Stimulated activated CD4-positive, alpha-beta T cell treated with anti-CD3 and anti-CD28 coated beads, Interleukin-4, amount 100 ng/mL, for 48 hours (primary cell): ENCODE results near the gene WDR62.
A peak's percentile ranks its signal among the peaks of the same experiment; 100 is the strongest.
"Not testable (repeated sequence)": the region's sequence is repeated elsewhere in the genome, so short reads cannot be mapped to it uniquely, and the experiment has no call there.

Experiments
- DNase-seq, 2 donors: peaks; one replicate each; pipeline ENCODE4 v3.0.0-alpha.2; 2020; ENCODE audit warnings: low read depth in 2 of 2

Gene WDR62

DNA sequence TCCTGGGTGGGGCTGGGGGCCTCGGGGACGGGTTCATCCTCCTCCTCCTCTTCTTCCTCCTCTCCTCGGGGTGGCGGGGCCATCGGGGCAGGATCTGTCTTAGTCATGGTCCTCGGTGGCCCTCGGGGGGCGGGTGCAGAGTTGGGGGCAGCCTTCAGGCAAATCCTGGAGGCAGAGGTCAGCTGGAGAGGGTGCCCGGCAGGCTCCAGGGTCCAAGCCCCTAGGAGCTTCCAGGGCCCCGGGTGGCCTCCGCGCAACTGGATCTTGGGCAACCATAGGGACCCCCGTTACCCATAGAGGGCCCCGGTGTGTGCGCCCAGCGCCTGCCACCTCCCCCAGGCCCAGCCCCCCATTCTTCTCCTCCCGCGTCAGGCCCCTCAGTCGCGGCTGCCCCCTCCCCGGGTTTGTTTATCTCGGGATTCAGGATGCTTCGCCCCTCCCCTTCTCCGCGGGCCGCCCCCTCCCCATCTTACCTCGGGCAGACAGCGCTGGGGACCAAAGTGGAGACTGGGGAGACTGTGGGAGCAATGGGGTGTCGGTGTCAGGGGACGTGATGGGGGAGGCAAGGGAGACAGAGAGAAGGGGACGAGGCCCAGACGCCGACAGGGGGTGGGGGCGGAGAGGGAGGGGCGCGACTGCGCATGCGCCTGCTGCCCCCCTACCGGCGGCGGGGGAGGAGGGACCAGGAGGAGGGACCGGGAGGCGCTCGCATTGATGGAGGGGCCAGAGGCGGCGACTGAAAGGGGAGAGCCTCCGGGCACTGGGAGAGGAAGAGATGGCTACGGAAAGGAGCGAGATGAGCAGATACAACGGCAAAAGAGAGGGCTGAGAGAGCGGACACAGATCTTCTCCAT is 22.2 kb upstream of the WDR62 start, which contains the start of gene CLIP3:
Gene CLIP3 (minus strand): TSS at position 623 of the 854 bp plus-strand sequence. CDS start 516 bp downstream, at position 107.
- DNase-seq = peak; percentile 26 to 29

DNA sequence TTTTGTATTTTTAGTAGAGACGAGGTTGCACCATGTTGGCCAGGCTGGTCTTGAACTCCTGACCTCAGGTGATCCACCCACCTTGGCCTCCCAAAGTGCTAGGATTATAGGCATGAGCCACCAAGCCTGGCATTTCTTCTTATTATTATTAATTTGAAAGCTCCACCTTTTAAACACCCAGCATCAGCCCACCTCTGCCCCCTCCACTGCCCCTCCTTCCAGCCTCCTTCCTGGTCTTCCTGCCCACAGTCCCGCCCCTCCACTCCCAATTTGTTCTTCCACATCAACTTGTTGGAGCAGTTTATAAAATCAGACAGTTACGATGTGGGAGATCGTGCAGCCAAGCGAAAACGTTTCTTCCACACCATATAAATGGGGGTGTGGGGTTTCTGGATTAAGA is 14.2 kb upstream of the WDR62 start:
- DNase-seq = no peak

DNA sequence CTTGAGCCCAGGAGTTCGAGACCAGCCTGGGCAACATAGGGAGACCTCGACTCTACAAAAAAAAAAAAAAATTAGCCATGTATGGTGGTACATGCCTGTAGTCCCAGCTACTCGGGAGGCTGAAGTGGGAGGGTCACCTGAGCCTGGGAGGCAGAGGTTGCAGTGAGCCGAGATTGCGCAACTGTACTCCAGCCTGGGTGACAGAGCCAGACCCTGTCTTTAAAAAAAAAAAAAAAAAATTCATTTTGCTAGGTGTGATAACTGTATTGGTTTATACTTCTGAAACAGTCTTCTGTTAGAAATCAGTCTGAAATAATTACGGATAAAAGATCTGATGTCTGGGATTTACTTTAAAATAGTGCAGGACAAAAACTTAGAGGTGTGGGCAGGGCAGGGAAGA is 13.6 kb upstream of the WDR62 start:
- not testable (repeated sequence) for DNase-seq

DNA sequence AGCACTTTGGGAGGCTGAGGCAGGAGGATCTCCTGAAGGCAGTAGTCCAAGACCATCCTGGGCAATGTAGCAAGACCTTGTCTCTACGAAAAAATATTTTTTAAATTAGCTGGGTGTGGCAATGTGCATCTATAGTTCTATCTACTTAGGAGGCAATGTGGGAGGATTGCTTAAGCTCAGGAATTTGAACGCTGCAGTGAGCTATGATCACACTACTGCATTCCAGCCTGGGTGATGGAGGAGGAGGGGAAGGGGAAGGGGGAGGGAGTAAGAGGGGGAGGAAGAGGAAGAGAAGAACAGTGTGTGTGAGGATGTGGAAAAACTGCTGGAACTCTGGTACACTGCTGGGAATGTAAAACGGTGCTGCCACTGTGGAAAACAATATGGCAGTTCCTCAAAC is 12.9 kb upstream of the WDR62 start:
- DNase-seq = no peak

DNA sequence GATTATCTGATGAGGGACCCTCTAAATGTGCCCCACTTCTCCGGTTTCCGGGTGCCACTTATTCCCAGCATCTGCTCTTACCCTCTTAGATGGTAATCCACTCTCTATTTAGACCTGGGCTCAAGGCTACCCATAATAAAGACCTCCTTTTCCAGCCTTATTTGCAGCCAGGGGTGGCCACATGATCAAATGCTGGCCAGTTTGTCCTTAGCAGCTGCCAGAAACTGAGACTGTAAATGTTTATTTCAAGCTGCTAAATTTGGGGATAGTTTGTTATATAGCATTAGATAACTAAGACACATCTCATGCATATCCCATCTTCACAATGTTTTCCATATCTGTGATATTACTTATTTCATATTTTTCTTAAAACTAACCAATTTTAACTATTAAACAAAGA is 10.7 kb upstream of the WDR62 start:
- DNase-seq = no peak

DNA sequence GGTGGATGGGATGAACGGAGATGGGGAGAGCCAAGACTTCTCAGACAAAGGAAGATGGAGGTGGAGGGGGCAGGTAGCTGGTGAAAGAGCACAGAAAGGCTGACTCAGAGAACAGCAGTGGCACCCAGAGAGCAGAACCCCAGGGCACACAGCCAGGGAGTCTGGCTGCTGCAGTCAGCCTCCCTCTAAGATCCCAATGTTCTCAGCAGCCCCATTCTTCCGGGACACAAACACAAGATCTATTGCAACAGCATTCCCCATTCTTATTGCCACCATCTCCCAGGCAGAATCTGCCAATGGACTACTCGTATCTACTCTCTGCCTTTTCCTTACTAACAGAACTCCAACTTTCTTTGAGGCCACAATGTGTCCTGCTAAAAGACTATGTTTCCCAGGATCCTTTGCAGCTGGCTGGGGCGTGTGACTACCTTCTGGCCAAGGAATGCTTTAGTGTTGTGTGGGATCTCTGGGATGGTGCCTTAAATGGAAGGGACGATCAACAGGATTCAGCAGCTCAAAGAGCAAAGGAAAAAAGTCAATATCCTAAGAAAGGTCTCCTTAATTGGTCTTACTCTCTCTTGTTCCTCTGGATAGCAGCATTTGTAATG is 8.2 kb upstream of the WDR62 start:
- DNase-seq = no peak

DNA sequence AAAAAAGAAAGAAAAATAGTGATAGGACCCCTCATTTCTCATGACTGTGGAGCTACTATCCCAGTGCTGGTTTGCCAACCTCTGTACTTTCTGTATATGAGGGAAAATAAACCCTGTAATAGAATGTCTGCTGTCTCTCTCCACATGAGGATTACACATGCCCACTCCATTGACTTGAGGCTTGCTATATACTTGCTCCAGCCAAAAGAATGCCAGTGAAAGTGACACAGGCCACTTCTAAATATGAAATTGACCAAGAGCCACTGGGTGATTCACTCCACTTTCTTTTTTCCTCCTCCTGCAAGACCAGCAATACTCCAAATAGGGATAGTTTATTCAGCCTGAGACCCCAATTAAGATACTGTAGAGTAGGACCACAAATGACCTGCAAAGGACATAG is 6.9 kb upstream of the WDR62 start:
- DNase-seq = no peak

DNA sequence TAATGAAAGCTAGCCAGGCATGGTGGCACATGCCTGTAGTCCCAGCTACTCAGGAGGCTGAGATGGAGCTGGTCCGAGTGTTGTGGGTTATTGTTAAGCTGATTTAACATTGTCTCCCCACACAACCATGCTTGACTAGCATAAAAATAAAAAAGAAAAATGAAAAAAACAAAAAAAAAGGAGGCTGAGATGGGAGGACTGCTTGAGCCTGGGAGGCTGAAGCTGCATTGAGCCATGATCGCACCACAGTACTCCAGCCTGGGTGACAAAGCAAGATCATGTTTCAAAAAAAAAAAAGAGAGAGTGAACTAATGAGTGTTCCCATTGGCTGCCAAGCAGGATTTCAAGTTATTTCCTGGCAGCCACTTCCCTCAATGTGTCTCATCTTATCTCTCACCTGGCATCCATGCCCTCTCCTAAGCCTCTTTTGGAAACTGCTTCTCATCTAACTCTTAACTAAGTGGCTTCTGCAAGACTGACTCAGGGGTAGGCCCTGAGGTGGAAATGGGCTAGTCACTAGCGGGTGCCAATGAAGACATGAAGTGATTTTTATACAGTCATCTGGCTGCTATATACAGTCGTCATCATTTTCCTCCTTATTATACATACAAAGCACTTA is 5.5 kb upstream of the WDR62 start:
- DNase-seq = no peak

DNA sequence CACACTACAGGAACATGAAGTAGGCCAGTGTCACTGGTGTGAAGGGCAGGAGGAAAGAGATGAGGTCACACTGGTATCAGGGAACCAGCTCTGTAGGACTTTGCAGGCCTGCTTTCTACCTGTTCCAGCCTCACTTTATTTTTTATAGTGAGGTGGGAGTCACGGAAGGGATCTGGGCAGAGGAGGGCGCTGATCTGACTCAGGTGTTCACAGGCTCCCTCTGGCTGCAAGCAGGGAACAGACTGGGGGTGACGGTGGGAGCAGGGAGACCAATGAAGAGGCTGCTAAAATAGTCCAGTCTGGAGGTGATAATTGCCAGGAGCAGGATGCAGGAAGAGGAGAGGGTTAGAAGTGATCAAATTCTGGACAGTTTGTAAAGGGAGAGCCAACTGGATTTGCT is 3.5 kb upstream of the WDR62 start:
- no peak for DNase-seq

DNA sequence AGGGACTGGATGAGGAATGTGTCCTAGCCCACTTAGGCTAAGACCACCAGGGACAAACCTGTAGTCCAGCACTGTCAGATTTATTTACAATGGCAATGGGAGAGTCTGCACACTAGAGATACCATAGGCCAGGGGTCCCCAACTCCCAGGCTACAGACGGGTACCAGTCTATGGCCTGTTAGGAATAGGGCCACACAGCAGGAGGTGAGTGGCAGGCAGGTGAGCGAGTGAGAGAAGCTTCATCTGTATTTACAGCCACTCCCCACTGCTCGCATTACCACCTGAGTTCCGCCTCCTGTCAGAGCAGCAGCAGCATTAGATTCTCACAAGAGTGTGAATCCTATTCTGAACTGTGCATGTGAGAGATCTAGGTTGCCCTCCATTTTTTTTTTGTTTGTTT is 3.1 kb upstream of the WDR62 start:
- DNase-seq = no peak

DNA sequence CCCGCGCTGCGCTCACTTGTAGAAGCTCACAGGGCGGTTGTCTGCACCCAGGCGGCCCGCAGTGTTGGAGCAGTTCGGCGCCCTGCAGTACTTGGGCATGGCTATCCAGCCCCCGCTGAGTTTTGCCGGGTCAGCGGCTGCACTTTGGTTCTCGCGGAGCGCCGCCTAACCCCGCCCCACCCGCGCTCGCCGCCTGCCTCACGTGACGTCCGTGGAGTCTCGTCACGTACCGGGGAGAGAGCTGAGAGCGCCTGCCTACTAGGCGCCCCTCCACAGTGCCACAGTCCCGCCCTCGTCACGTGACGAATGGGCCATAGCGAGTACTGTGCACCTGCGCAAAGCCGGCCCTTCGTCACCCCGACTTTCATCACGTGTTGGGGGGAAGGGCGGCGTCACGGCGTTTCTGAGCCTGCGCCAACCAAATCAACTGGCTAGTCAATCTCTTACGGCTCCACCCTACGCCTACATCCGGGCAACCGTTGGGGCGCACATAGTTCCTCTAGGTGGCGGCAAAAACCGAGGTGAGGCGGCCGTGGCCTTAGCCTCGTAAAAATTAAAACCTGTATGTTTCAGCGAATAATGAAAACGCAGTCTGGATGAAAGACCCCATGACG is 471 bp upstream of the WDR62 start, which contains the start of gene THAP8:
Gene THAP8 (minus strand): TSS at position 167 of the 614 bp plus-strand sequence. CDS start 68 bp downstream, at position 99.
- DNase-seq = peak; percentile 98 to 100

DNA sequence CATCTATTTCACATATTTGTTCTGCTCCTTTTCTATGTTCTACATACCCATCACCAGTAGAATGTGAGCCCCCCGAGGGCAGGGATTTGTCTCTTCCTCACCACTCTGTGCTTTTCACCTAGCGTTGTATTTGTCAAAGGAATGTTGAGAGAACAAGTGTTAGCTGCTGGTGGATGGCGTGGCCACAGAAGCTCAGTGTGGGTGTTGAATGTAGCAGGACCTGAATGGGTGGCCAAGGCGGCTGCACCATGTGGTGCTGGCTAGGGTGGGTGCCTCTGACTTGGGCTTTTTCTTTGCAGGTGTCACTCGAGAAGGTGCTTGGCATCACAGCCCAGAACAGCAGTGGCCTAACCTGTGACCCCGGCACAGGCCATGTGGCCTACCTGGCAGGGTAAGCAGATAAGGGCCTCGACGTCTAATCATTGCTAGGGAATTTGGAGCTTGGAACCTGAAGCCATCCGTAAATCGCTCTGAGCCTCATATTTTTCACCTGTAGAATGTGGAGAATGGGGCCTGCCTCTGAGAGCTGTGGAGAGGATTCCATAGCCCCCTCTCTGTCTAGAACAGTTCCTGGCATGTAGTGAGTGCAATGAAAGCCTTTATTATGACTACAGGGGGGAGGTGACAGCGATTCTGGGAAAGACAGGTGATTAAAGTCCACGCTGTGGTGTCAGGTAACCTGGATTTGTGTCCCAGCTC is 3.9 kb downstream of the WDR62 start:
- no peak for DNase-seq

DNA sequence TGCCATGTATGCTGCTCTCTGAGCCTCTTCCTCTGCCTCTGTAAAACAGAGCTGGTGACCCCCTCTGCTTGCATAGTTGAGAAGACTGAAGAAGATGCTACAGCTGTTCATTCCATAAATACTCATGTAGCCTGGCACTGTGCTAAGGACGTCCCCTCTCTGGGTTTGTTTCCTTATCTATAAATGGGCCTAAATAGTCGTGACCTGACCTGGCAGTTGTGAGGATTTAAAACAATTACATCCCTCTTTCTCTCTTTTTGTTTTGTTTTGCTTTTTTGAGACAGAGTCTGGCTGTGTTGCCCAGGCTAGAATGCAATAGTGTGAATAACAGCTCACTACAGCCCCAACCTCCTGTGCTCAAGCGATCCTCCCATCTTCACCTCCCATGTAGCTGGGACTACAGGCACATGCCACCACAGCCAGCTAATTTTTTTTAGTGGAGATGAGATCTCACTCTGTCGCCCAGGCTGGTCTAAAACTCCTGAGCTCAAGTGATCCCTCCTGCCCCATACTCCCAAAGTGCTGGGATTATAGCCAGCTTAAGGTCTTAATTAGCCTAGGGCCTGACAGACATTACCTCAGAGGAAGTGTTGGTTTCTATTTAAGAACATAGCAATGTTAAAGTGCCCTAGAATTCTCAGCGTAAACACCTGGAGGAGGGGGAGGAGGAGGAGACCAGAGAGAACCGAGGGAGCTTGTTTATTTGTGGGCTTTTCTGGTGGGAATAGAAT is 4.6 kb downstream of the WDR62 start:
- DNase-seq = no peak

DNA sequence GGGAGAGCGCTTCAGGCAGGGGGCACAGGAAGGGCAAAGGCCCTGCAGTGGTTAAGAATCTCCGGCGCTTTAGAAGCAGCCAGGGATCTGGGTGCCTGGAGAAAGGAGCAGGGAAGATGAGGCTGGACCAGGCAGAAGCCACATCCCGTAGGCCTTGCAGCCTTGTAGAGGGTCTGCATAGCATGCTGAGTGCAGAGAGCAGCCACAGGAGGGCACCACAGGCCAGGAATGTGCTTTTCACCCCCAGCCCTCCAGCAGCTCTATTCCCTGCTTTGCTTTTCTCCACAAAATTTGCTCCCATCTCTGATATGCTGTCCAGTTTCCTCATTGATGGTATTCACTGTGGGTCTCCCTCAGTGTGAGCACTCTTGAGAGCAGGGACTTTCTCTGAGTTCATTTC is 5.7 kb downstream of the WDR62 start:
- no peak for DNase-seq

DNA sequence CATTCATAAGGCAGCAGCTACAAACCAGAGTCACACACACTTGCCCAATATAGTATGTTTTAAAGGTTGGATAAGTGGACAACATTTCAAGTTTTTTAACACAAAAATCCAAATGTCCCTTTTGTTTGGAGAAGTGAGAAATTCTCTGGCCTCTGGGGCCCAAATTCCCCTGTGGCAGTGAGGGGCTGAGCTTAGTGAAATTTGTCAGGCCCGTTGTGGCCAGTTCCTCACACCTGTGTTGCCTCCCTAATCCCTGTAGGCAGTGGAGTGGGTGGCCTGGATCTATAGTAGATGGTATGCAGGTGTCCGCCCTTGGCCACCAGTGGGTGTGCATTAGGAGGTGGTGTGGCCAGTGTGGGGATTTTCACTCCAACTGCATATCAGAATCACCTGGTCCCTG is 6.7 kb downstream of the WDR62 start:
- DNase-seq = no peak

DNA sequence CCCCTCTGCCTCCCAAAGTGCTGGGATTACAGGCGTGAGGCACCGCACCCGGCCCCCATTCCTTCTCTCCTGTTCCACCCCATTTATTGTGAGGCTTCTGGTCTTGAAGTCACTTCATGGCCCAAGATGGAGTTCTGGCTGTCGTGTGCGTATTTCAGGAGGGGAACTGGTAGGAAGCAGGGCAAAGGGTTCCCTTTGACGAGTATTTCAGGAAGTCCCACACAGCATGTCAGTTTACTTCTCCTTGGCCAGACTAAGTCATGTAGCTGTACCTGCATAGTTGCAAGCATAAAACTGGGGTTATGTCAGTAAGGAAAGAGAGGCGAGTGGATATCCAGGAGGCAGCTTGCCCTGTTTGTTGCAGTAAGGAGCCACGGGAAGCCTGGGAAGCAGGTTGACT is 10.1 kb downstream of the WDR62 start:
- no peak for DNase-seq

DNA sequence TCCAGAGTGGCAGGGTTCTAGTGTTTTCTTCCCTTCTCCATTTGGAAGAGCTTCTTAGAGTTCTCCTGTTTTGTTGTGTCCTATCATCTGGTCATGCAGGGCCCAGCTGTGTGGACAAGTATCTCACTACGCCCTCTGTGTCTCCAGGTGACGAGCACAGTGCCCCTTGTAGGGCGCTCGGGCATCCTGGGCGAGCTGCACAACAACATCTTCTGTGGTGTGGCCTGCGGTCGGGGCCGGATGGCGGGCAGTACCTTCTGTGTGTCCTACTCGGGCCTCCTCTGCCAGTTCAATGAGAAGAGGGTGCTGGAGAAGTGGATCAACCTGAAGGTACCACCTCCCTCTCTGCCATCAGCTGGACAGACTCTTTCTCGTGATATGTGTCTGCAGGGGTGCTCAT is 13.0 kb downstream of the WDR62 start:
- no peak for DNase-seq

DNA sequence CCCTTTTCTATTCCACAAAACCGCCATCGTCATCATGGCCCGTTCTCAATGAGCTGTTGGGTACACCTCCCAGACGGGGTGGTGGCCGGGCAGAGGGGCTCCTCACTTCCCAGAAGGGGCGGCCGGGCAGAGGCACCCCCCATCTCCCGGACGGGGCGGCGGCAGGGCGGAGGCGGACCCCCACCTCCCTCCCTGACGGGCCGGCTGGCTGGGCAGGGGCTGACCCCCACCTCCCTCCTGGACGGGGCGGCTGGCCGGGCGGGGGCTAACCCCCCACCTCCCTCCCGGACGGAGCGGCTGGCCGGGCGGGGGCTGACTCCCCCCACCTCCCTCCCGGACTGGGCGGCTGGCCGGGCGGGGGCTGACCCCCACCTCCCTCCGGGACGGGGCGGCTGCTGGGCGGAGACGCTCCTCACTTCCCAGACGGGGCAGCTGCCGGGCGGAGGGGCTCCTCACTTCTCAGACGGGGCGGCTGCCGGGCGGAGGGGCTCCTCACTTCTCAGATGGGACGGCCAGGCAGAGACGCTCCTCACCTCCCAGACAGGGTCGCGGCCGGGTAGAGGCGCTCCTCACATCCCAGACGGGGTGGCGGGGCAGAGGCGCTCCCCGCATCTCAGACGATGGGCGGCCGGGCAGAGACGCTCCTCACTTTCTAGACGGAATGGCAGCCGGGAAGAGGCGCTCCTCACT is 14.3 kb downstream of the WDR62 start:
- DNase-seq = not testable (repeated sequence)

DNA sequence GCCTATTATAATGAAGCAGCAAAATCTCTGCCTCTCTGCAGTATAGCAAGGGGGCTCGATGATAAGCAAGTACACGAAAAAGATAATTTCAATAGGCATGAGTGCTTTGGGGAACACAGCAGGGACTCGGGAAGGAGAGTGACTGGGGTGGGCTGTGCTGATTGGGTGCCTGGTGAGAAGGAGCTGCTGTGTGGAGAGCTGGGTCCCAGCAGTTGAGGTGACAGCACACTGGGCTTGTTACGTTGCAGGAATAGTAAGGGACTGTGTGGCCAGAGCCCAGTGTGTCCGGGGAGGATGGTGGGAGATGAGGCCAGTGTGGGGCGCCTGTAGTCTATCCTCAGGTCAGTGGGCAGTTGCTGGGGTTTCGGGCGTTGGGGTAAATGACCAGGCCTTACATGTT is 17.4 kb downstream of the WDR62 start:
- DNase-seq = no peak

DNA sequence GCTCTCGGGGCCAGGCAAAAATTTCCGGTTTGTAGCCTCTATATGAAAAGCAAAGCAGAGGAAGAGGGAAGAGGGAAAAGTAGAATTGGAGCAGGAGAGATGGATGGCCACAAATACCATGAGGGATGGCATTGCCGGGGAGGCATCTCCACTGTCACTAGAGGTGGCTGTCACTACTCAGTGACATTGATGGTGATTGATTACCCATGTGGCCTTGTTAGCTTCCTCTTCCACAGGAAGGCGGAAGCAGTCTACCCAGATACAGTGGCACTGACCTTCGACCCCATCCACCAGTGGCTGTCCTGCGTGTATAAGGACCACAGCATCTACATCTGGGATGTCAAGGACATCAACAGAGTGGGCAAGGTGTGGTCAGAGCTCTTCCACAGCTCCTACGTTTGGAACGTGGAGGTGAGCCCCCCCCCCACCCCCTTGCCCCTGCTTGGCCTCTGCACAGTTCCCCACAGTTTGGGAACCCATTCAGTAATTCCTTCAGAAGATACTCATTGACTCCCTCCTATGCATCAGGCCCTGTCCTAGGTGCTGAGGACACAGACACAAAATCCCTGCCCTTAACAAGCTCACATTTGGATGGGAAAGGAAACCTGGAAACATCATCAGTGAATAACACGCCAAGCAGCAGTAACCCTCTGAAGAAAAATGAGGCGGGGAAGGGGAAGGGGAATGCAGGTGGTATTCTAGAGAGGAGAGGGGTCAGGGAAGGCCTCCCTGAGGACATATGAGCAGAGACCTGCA is 18.6 kb downstream of the WDR62 start:
- no peak for DNase-seq
